Stimulated activated CD4-positive, alpha-beta T cell treated with anti-CD3 and anti-CD28 coated beads, Interleukin-1b, Interleukin-23, amount 100 ng/mL, for 24 hours (primary cell): ENCODE measurements around the gene TFAP2E.
A peak's percentile ranks its signal among the peaks of the same experiment; 100 is the strongest.

ENCODE experiments used
- DNase-seq, 4 experiments: peaks; one replicate each; pipeline ENCODE4 v3.0.0-alpha.2; 2020; ENCODE audit warnings: low read depth in 4 of 4, low spot score in 1 of 4

Gene TFAP2E

GRCh38 chr1:35641233-35641866 is 68.2 kb downstream of the TFAP2E start, which contains the start of gene PSMB2:
Gene PSMB2 (minus strand): TSS chr1:35641526. CDS start chr1:35641432, 94 bp downstream.
- DNase-seq, result peak; percentile 93 to 98 (median 97)

- DNase-seq, result no peak
Measured at GRCh38 chr1:35642471-35642955, 69.4 kb downstream of the TFAP2E start.

GRCh38 chr1:35644204-35644603 is 71.1 kb downstream of the TFAP2E start:
- no peak for DNase-seq
